Spleen (tissue), 11 donors: Measurements from ENCODE around the gene HIF3A. TPM values are rescaled to one million over a fixed set of nuclear protein-coding genes. Genes with fewer than 3 reads are reported as not detected.

Source experiments
- DNase-seq: peaks from one replicate; pipeline ENCODE4 v3.0.0-alpha.2; 2020
- H3K27ac ChIP-seq, 8 donors: fragments of 200-600 bp; sonication (generic) in 7 of 8; 1 replicate in 4 of 8; 2 replicates in 4 of 8; pipeline versions ENCODE4 v1.5.0 to v1.8.0; 2016 to 2021; ENCODE audit warnings: inconsistent platforms in 4 of 8, mild to moderate bottlenecking in 4 of 8, moderate library complexity in 1 of 8
- H3K27me3 ChIP-seq, 7 donors: fragments of 200-600 bp; sonication (generic) in 6 of 7; replicated peaks in 1 of 7; 1 replicate in 4 of 7; 2 replicates in 3 of 7; pipeline versions ENCODE4 v1.5.0 to v1.8.0; 2016 to 2021; ENCODE audit warnings: inconsistent platforms in 3 of 7, mild to moderate bottlenecking in 1 of 7
- H3K36me3 ChIP-seq, 6 donors: fragments of 200-600 bp; sonication (generic) in 5 of 6; 1 replicate in 4 of 6; 2 replicates in 2 of 6; pipeline versions ENCODE4 v1.5.0 to v1.8.0; 2016 to 2021; ENCODE audit warnings: inconsistent platforms in 2 of 6
- H3K4me1 ChIP-seq, 6 donors: fragments of 200-600 bp; sonication (generic) in 5 of 6; 1 replicate in 3 of 6; 2 replicates in 3 of 6; pipeline versions ENCODE4 v1.5.0 to v1.8.0; 2016 to 2021; ENCODE audit warnings: inconsistent platforms in 3 of 6
- H3K4me3 ChIP-seq, 8 donors: fragments of 200-600 bp; sonication (generic) in 7 of 8; 1 replicate in 4 of 8; 2 replicates in 4 of 8; pipeline versions ENCODE4 v1.5.0 to v1.8.0; 2016 to 2021; ENCODE audit warnings: inconsistent platforms in 4 of 8, mild to moderate bottlenecking in 4 of 8, moderate library complexity in 2 of 8
- H3K9me3 ChIP-seq, 8 donors: fragments of 200-600 bp; sonication (generic) in 7 of 8; 1 replicate in 4 of 8; 2 replicates in 4 of 8; pipeline versions ENCODE4 v1.5.0 to v1.8.0; 2016 to 2021; ENCODE audit warnings: inconsistent platforms in 4 of 8
- POLR2A ChIP-seq, 3 donors: fragments of 450-650 bp; IDR thresholded peaks; one replicate each; pipeline ENCODE4 v1.5.1; 2017; ENCODE audit warnings: antibody characterized with exemption in 3 of 3, mild to moderate bottlenecking in 1 of 3
- POLR2AphosphoS5 ChIP-seq, 3 donors: sonication (generic); formaldehyde crosslinking; IDR thresholded peaks; one replicate each; pipeline ENCODE4 v1.5.1; 2017; ENCODE audit warnings: antibody characterized with exemption in 3 of 3
- WGBS, 5 donors: extraction: QIAGEN DNeasy Blood & Tissue Kit in 3 of 5; methylation state at CpG; one replicate each; pipeline versions ENCODE4 v1.1.5 to v1.1.7; 2013 to 2018; 5-methylcytosine and 5-hydroxymethylcytosine counted together
- intact Hi-C: fragments of 100-400 bp; cut with DNase I; formaldehyde crosslinking; loops from one replicate; pipeline ENCODE4 v1.15.0; 2023; ENCODE audit warnings: low total_unique reads
- polyA plus RNA-seq, 3 donors: library from polyadenylated mRNA; stranded (reverse); fragments of 200-250 nt; gene quantifications; one replicate each; pipeline ENCODE4 v1.2.1, GENCODE V29; 2013
- total RNA-seq, 7 donors: library from RNA; depleted of rRNA in 3 of 7; stranded (reverse); fragments of >200 nt in 3 of 7; fragmentation: NEBNext Ultra II Directional in 4 of 7; extraction: Animal tissue kit (Norgen Biotek cat#: 25700) in 4 of 7; gene quantifications; one replicate each; pipeline versions ENCODE4 v1.1.0 to v1.2.1, GENCODE V29; 2016 to 2021
- TF ChIP-seq, protein P1 (sequence below), 11 experiments: fragments of 200-600 bp in 7 of 11; fragments of 450-650 bp in 4 of 11; sonication (generic) in 4 of 11; IDR thresholded peaks in 8 of 11; conservative IDR thresholded peaks in 3 of 11; 1 replicate in 7 of 11; 2 replicates in 4 of 11; pipeline versions ENCODE4 v1.4.0 to v1.8.0; 2016 to 2021; ENCODE audit warnings: antibody characterized with exemption in 11 of 11, inconsistent platforms in 4 of 11, mild to moderate bottlenecking in 1 of 11
- donor health status: healthy with polysubstance abuse.
- donor health status: DM: no; HTN: no; CAD: no; lungs with moderate emphysema.
- donor health status: DM: no; HTN: no; CAD: no.
- donor health status: Bipolar disorder and iron deficiency.
- donor health status: healthy.
- donor health status: DM: no; HTN: no; CAD: no.
- donor health status: DM: yes; HTN: yes; CAD: no.

Gene HIF3A
- total and polyA plus RNA-seq, 10 donors: 5.0 to 126 (median 78.5) TPM

- peaks cover 1 to 60% (median 24%) of the 10 kb centered on the region in 6 donors for H3K4me1 ChIP-seq
- intact Hi-C loops: no loop called here
- 92 to 96% (median 94%) methylated on average over 19 to 20 of the region's 20 CpGs for WGBS, 5 donors
- H3K27me3 ChIP-seq: no peaks in the 10 kb centered on the region
- H3K4me3 ChIP-seq: no peak overlapping the region
- no peak for DNase-seq
- H3K36me3 ChIP-seq: peaks cover 0 to 98% (median 50%) of the 10 kb centered on the region in 6 donors
- no peaks in the 10 kb centered on the region for H3K9me3 ChIP-seq
- peak overlapping the region in 1 of 8 donors; percentile 5 for H3K27ac ChIP-seq
- TF ChIP-seq POLR2AphosphoS5 (IDR thresholded peaks at IDR 0.05): peak in 1 of 3 donors; percentile 32
- TF ChIP-seq, protein P1, sequence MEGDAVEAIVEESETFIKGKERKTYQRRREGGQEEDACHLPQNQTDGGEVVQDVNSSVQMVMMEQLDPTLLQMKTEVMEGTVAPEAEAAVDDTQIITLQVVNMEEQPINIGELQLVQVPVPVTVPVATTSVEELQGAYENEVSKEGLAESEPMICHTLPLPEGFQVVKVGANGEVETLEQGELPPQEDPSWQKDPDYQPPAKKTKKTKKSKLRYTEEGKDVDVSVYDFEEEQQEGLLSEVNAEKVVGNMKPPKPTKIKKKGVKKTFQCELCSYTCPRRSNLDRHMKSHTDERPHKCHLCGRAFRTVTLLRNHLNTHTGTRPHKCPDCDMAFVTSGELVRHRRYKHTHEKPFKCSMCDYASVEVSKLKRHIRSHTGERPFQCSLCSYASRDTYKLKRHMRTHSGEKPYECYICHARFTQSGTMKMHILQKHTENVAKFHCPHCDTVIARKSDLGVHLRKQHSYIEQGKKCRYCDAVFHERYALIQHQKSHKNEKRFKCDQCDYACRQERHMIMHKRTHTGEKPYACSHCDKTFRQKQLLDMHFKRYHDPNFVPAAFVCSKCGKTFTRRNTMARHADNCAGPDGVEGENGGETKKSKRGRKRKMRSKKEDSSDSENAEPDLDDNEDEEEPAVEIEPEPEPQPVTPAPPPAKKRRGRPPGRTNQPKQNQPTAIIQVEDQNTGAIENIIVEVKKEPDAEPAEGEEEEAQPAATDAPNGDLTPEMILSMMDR (IDR thresholded peaks at IDR 0.05 in 8 of 11, conservative IDR thresholded peaks at IDR 0.05 in 3 of 11): no peak
- no peak for TF ChIP-seq POLR2A (IDR thresholded peaks at IDR 0.05)
These were observed 79.7 kb downstream of the HIF3A start for GRCh38 chr19:46376241-46377153.

DNA sequence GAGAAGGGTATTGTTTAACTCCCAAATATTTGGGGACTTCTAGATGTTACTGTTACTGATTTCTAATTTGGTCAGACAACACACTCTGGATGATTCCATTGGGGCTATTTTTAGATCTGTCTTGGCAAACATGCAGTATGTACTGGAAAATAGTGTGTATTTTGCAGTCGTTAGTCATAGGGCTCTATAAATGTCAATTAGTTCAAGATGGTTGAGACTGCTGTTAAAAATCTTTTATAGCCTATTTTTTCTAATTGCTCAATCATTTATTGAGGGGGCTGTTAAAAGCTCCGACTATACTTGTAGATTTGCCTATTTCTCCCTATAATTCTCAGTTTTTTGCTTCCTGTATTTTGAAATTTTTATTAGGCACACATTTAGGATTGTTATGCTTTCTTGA, 81.4 kb downstream of the HIF3A start:
- peaks cover 2 to 100% (median 66%) of the 10 kb centered on the region in 6 donors for H3K36me3 ChIP-seq
- peaks cover 0 to 58% (median 14%) of the 10 kb centered on the region in 6 donors for H3K4me1 ChIP-seq
- intact Hi-C loops: no loop called here
- no peaks in the 10 kb centered on the region for H3K27me3 ChIP-seq
- no peak for DNase-seq
- H3K27ac ChIP-seq: peak overlapping the region in 1 of 8 donors; percentile 7
- no peak overlapping the region for H3K4me3 ChIP-seq
- 68 to 86% (median 74%) methylated on average over 2 of the region's 2 CpGs for WGBS, 5 donors
- no peaks in the 10 kb centered on the region for H3K9me3 ChIP-seq
- TF ChIP-seq POLR2AphosphoS5 (IDR thresholded peaks at IDR 0.05) (no peak), POLR2A (IDR thresholded peaks at IDR 0.05) (no peak)
- TF ChIP-seq, protein P1 (IDR thresholded peaks at IDR 0.05 in 8 of 11, conservative IDR thresholded peaks at IDR 0.05 in 3 of 11): no peak

- WGBS, 5 donors: 94 to 100% (median 95%) methylated on average over 2 of the region's 2 CpGs
- TF ChIP-seq POLR2A (IDR thresholded peaks at IDR 0.05) (no peak), POLR2AphosphoS5 (IDR thresholded peaks at IDR 0.05) (no peak)
- TF ChIP-seq, protein P1 (IDR thresholded peaks at IDR 0.05 in 8 of 11, conservative IDR thresholded peaks at IDR 0.05 in 3 of 11): no peak
- no peak for DNase-seq
- H3K4me3 ChIP-seq: no peak overlapping the region
- H3K36me3 ChIP-seq: peaks cover 2 to 100% (median 89%) of the 10 kb centered on the region in 6 donors
- peaks cover 0 to 44% (median 4%) of the 10 kb centered on the region in 6 donors for H3K4me1 ChIP-seq
- no peaks in the 10 kb centered on the region for H3K27me3 ChIP-seq
- intact Hi-C loops: no loop called here
- no peaks in the 10 kb centered on the region for H3K9me3 ChIP-seq
- H3K27ac ChIP-seq: no peak overlapping the region
These were observed 83.8 kb downstream of the HIF3A start for GRCh38 chr19:46380690-46381089.

DNA sequence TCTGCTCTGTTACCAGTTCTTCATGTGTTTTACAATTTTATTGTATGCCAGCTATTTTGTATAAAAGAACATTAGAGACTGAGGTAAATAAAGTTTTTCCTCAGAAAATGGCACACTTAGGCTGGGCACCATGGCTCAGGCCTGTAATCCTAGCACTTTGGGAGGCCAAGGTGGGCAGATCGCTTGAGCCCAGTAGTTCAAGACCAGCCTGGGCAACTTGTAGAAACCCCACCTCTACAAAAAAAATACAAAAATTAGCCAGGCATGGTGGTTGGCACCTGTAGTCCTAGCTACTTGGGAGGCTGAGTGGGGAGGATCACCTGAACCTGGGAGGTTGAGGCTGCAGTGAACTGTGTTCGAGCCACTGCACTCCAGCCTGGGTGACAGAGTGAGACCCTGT, 84.5 kb downstream of the HIF3A start:
- TF ChIP-seq POLR2A (IDR thresholded peaks at IDR 0.05) (no peak), POLR2AphosphoS5 (IDR thresholded peaks at IDR 0.05) (no peak)
- TF ChIP-seq, protein P1 (IDR thresholded peaks at IDR 0.05 in 8 of 11, conservative IDR thresholded peaks at IDR 0.05 in 3 of 11): no peak
- Histone ChIP-seq H3K4me1 (peaks cover 0 to 44% (median 4%) of the 10 kb centered on the region in 6 donors), H3K27ac (no peak overlapping the region), H3K36me3 (peaks cover 2 to 100% (median 89%) of the 10 kb centered on the region in 6 donors), H3K9me3 (no peaks in the 10 kb centered on the region), H3K27me3 (no peaks in the 10 kb centered on the region), H3K4me3 (no peak overlapping the region)
- intact Hi-C loops: no loop called here
- 87 to 98% (median 95%) methylated on average over 2 of the region's 2 CpGs for WGBS, 5 donors
- no peak for DNase-seq
